HL-60 (cell line): ENCODE data around the gene CSMD2.

ENCODE experiments used
- DNase-seq, 2 experiments: peaks; one replicate each; pipeline ENCODE4 v3.0.0-alpha.2; 2010 to 2020; ENCODE audit warnings: low read depth in 1 of 2, low spot score in 1 of 2
- H3K27ac ChIP-seq: fragments of 250-450 bp; sonication (Bioruptor Pico); replicated peaks from 2 replicates; pipeline ENCODE4 v1.5.1; 2020; ENCODE audit warnings: mild to moderate bottlenecking, moderate library complexity
- H3K27me3 ChIP-seq: fragments of 250-450 bp; sonication (Bioruptor Pico); 2 replicates; pipeline ENCODE4 v1.5.1; 2021; ENCODE audit warnings: mild to moderate bottlenecking, moderate library complexity; ENCODE audit not compliant: insufficient read depth, poor library complexity, severe bottlenecking
- H3K4me3 ChIP-seq: replicated peaks from 2 replicates; pipeline ENCODE4 v1.5.1; 2011; ENCODE audit warnings: mild to moderate bottlenecking, control low read depth, low read length; ENCODE audit not compliant: insufficient read depth
- CTCF ChIP-seq: IDR thresholded peaks from one replicate; pipeline ENCODE4 v1.5.1; 2011; ENCODE audit warnings: low read length, control low read depth, inconsistent platforms; ENCODE audit not compliant: insufficient read depth
- GABPA ChIP-seq: IDR thresholded peaks from 2 replicates; pipeline ENCODE4 v1.6.1; 2012; ENCODE audit warnings: low read depth
- POLR2AphosphoS5 ChIP-seq: IDR thresholded peaks from 2 replicates; pipeline ENCODE4 v1.6.1; 2012; ENCODE audit warnings: low read depth
- REST ChIP-seq: IDR thresholded peaks from 2 replicates; pipeline ENCODE4 v1.6.1; 2012; ENCODE audit warnings: low read depth; ENCODE audit not compliant: insufficient replicate concordance
- SPI1 ChIP-seq: IDR thresholded peaks from 2 replicates; pipeline ENCODE4 v1.6.1; 2012; ENCODE audit warnings: low read depth, mild to moderate bottlenecking, borderline replicate concordance

CSMD2 gene

GRCh38 chr1:33532250-33532649 lies 632.8 kb downstream of the CSMD2 start:
- TF ChIP-seq POLR2AphosphoS5 (no peak), CTCF (no peak), SPI1 (no peak), GABPA (no peak), REST (no peak)
- Histone ChIP-seq H3K27me3 (no peaks in the 10 kb centered on the region), H3K4me3 (no peak overlapping the region), H3K27ac (no peak overlapping the region)
- DNase-seq, result no peak

DNA sequence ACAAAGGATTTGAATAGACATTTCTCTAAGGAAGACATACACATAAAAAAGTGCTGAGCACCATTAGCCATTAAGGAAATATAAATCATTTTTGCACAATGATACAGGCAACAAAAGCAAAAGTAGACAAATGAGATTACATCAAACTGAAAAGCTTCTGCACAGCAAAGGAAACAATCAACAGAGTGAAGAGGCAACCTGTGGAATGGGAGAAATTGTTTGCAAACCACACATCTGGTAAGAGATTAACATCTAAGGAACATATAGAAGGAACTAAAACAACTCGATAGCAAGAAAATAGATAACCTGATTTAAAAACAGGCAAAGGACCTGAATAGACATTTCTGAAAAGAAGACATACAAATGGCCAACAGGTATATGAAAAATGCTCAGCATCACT lies 635.1 kb downstream of the CSMD2 start:
- no peak for DNase-seq
- TF ChIP-seq CTCF, result no peak
- no peak for TF ChIP-seq SPI1
- no peak for TF ChIP-seq POLR2AphosphoS5
- no peak for TF ChIP-seq GABPA
- TF ChIP-seq REST, result no peak
- H3K27me3 ChIP-seq, result no peaks in the 10 kb centered on the region
- no peak overlapping the region for H3K4me3 ChIP-seq
- no peak overlapping the region for H3K27ac ChIP-seq

DNA sequence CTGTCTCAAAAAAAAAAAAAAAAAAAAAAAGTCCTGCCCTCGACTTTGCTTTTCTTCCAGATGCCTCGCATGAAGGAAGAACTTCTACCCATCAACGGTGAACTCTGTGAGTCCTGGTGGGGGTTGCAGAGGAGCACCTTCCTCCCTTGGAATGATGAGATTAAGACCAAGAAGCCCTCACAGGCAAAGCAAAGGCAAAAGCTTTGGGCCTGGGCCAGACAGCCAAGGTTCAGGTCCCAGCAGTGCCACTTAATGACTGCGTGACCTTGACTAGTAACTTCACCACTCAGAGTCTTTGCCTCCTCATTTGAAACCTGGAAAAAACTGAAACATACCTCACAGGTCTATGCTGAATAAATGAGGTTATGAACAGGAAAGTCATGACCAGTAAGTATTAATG lies 637.1 kb downstream of the CSMD2 start:
- Histone ChIP-seq H3K4me3 (no peak overlapping the region), H3K27ac (no peak overlapping the region), H3K27me3 (peaks cover 2% of the 10 kb centered on the region)
- TF ChIP-seq SPI1 (no peak), GABPA (no peak), CTCF (no peak), POLR2AphosphoS5 (no peak), REST (no peak)
- no peak for DNase-seq
